GM23338 (cell line): Measurements from ENCODE around the gene PIMREG. TPM values are rescaled to one million over a fixed set of nuclear protein-coding genes. Genes with fewer than 3 reads are reported as not detected.

ENCODE experiments used
- ATAC-seq: fragments of 200-7000 bp; cut with Tn5 transposase; 3 replicates; pipeline ENCODE4 v1.9.1; 2020
- DNase-seq: peaks from one replicate; pipeline ENCODE4 v3.0.0-alpha.2; 2015; ENCODE audit warnings: low spot score
- H2AFZ ChIP-seq: fragments of 200-600 bp; sonication (generic); 2 replicates; pipeline ENCODE4 v1.8.0; 2016; ENCODE audit warnings: antibody characterized with exemption, mild to moderate bottlenecking, moderate library complexity
- H3F3A ChIP-seq: fragments of 200-600 bp; sonication (generic); replicated peaks from 2 replicates; pipeline ENCODE4 v1.8.0; 2017; ENCODE audit warnings: antibody characterized with exemption, mixed run types, low read depth
- H3K27ac ChIP-seq: fragments of 200-600 bp; sonication (generic); 2 replicates; pipeline ENCODE4 v1.6.1; 2016; ENCODE audit warnings: low read depth
- H3K27me3 ChIP-seq: fragments of 200-600 bp; sonication (generic); 2 replicates; pipeline ENCODE4 v1.8.0; 2016; ENCODE audit warnings: mild to moderate bottlenecking, mixed run types, moderate library complexity; ENCODE audit not compliant: insufficient read depth
- H3K36me3 ChIP-seq: fragments of 200-600 bp; sonication (generic); 2 replicates; pipeline ENCODE4 v1.8.0; 2016; ENCODE audit warnings: mild to moderate bottlenecking; ENCODE audit not compliant: insufficient read depth
- H3K4me1 ChIP-seq: fragments of 200-600 bp; sonication (generic); 2 replicates; pipeline ENCODE4 v1.8.0; 2016; ENCODE audit warnings: mild to moderate bottlenecking, moderate library complexity; ENCODE audit not compliant: insufficient read depth
- H3K4me2 ChIP-seq: fragments of 200-600 bp; sonication (generic); 2 replicates; pipeline ENCODE4 v1.7.1; 2017; ENCODE audit warnings: mixed run types
- H3K4me3 ChIP-seq: fragments of 200-600 bp; sonication (generic); 2 replicates; pipeline ENCODE4 v1.6.1; 2016; ENCODE audit warnings: mixed run types
- H3K79me2 ChIP-seq: fragments of 200-600 bp; sonication (generic); replicated peaks from 2 replicates; pipeline ENCODE4 v1.8.0; 2017; ENCODE audit warnings: mild to moderate bottlenecking; ENCODE audit not compliant: insufficient read depth
- H3K9me2 ChIP-seq: fragments of 200-600 bp; sonication (generic); 2 replicates; pipeline ENCODE4 v1.8.0; 2017; ENCODE audit not compliant: insufficient read depth
- H4K20me1 ChIP-seq: fragments of 200-600 bp; sonication (generic); replicated peaks from 2 replicates; pipeline ENCODE4 v1.8.0; 2017; ENCODE audit warnings: mild to moderate bottlenecking; ENCODE audit not compliant: insufficient read depth
- H3K27ac Mint-ChIP-seq: 2 replicates; pipeline ENCODE4 v1.8.0; 2020; ENCODE audit warnings: inconsistent platforms, mild to moderate bottlenecking, moderate library complexity, mixed read lengths
- H3K27me3 Mint-ChIP-seq: 3 replicates; pipeline ENCODE4 v1.8.0; 2022; ENCODE audit warnings: low read depth, mild to moderate bottlenecking, moderate library complexity, mixed read lengths, inconsistent platforms; ENCODE audit not compliant: insufficient read depth, poor library complexity
- H3K36me3 Mint-ChIP-seq: 3 replicates; pipeline ENCODE4 v1.8.0; 2021; ENCODE audit warnings: low read depth, mild to moderate bottlenecking, inconsistent platforms, moderate library complexity, mixed read lengths
- H3K4me1 Mint-ChIP-seq: 3 replicates; pipeline ENCODE4 v1.8.0; 2020; ENCODE audit warnings: mild to moderate bottlenecking, inconsistent platforms, mixed read lengths
- H3K4me3 Mint-ChIP-seq: 3 replicates; pipeline ENCODE4 v1.8.0; 2021; ENCODE audit warnings: moderate library complexity, mild to moderate bottlenecking, inconsistent platforms, mixed read lengths
- H3K9me3 Mint-ChIP-seq: 3 replicates; pipeline ENCODE4 v1.8.0; 2020; ENCODE audit warnings: moderate library complexity, mild to moderate bottlenecking, inconsistent platforms, mixed read lengths
- CREB1 ChIP-seq: fragments of 250-450 bp; sonication (Bioruptor Pico); IDR thresholded peaks from 2 replicates; pipeline ENCODE4 v1.5.0; 2020; ENCODE audit warnings: low read depth, mild to moderate bottlenecking, moderate library complexity
- EZH2 ChIP-seq: fragments of 200-600 bp; sonication (generic); IDR thresholded peaks from one replicate; pipeline ENCODE4 v1.8.0; 2017; ENCODE audit warnings: antibody characterized with exemption, mild to moderate bottlenecking, low read depth; ENCODE audit not compliant: unreplicated experiment
- EZH2phosphoT487 ChIP-seq: fragments of 200-600 bp; sonication (generic); IDR thresholded peaks from one replicate; pipeline ENCODE4 v1.8.1; 2018; ENCODE audit warnings: antibody characterized with exemption; ENCODE audit not compliant: unreplicated experiment
- JUNB ChIP-seq: IDR thresholded peaks from one replicate; pipeline ENCODE4 v1.6.1; 2016; ENCODE audit warnings: antibody characterized with exemption; ENCODE audit not compliant: unreplicated experiment
- NANOG ChIP-seq: IDR thresholded peaks from 2 replicates; pipeline ENCODE4 v1.6.1; 2016; ENCODE audit warnings: antibody characterized with exemption, borderline replicate concordance
- POLR2AphosphoS5 ChIP-seq: IDR thresholded peaks from 2 replicates; pipeline ENCODE4 v1.6.1; 2016; ENCODE audit warnings: antibody characterized with exemption, low read depth
- STAT1 ChIP-seq: IDR thresholded peaks from one replicate; pipeline ENCODE4 v1.6.1; 2016; ENCODE audit warnings: antibody characterized with exemption; ENCODE audit not compliant: unreplicated experiment
- ZNF114 ChIP-seq: fragments of 250-450 bp; sonication (Bioruptor Pico); IDR thresholded peaks from 2 replicates; pipeline ENCODE4 v1.5.0; 2020; ENCODE audit warnings: mild to moderate bottlenecking, moderate library complexity
- ZNF331 ChIP-seq: fragments of 250-450 bp; sonication (Bioruptor Pico); IDR thresholded peaks from 2 replicates; pipeline ENCODE4 v1.5.0; 2020; ENCODE audit warnings: low read depth, mild to moderate bottlenecking, moderate library complexity
- polyA plus RNA-seq: library from polyadenylated mRNA; unstranded; fragments of >200 nt; fragmentation: Nextera tagmentation; extraction: Ambion mirVana; gene quantifications from 2 replicates; pipeline ENCODE4 v1.2.1, GENCODE V29; 2016
- total RNA-seq: library from RNA; depleted of rRNA; stranded (reverse); fragments of >200 nt; shearing (Covaris generic); gene quantifications from 2 replicates; pipeline ENCODE4 v1.2.3, GENCODE V29; 2014
- TF ChIP-seq, protein P1 (sequence below): fragments of 250-450 bp; sonication (Bioruptor Pico); IDR thresholded peaks from 2 replicates; pipeline ENCODE4 v1.5.0; 2020; ENCODE audit warnings: mild to moderate bottlenecking, moderate library complexity
- TF ChIP-seq, protein P2 (sequence below): IDR thresholded peaks from one replicate; pipeline ENCODE4 v1.6.1; 2018; ENCODE audit warnings: antibody characterized with exemption; ENCODE audit not compliant: unreplicated experiment
- TF ChIP-seq, protein P3 (sequence below), 2 experiments: fragments of 200-600 bp in 1 of 2; sonication (generic) in 1 of 2; conservative IDR thresholded peaks; 2 replicates each; pipeline versions ENCODE4 v1.5.1 to v1.6.1; 2016 to 2017; ENCODE audit warnings: antibody characterized with exemption in 2 of 2, low read depth in 2 of 2, mild to moderate bottlenecking in 2 of 2, moderate library complexity in 1 of 2
- TF ChIP-seq, protein P4 (sequence below): IDR thresholded peaks from 2 replicates; pipeline ENCODE4 v1.6.1; 2016; ENCODE audit warnings: antibody characterized with exemption

Gene PIMREG
- total and polyA plus RNA-seq, 2 experiments from 2014 or later: 87.8 to 144 TPM

DNA sequence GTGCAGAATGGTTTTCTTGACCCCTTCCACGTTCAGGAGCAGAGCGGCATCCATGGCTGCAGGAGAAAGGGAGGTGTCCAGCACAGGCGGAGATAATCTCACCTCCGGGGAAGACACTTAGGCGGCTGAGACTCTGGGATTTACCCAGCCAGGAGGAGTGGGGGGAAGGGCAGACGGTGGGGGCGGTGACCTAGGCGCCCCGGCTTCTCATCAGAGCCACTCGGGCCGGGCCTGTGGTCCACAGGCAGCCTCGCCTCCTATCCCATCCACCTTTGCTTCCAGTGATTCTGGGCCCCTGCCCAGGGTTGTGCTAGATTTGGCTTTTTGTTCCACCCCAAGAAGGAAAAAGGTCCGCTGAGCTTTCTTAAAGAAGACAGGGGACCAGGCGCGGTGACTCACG is 9.2 kb upstream of the PIMREG start, which contains the start of gene AIPL1:
AIPL1 (minus strand) TSS at position 71 of the 400 bp plus-strand sequence; CDS start at position 54, 17 bp downstream.
- Histone ChIP-seq H3K4me3 (no peak within 1 kb of the TSS), H3K36me3 (0 out of 2 replicates have a peak, but pooled peaks cover 3% of the 10 kb centered on the region), H3K27me3 (no peaks in the 10 kb centered on the region), H3K4me2 (0 out of 2 replicates have a peak within 1 kb of the TSS, but pooled peaks have one; percentile 43), H3K79me2 (no peaks in the 10 kb centered on the region), H3K4me1 (peaks cover 19% of the 10 kb centered on the region), H3F3A (no peaks in the 10 kb centered on the region), H3K27ac (no peak within 1 kb of the TSS), H2AFZ (peak within 1 kb of the TSS; percentile 89), H3K9me2 (0 out of 2 replicates have a peak, but pooled peaks cover 3% of the 10 kb centered on the region), H4K20me1 (no peaks in the 10 kb centered on the region)
- Mint-ChIP-seq H3K27ac (0 out of 2 replicates have a peak within 1 kb of the TSS, but pooled peaks have one; percentile 72), H3K9me3 (peaks cover 15% of the 10 kb centered on the region), H3K27me3 (peaks cover 6% of the 10 kb centered on the region), H3K4me3 (no peak within 1 kb of the TSS), H3K4me1 (peaks cover 32% of the 10 kb centered on the region), H3K36me3 (peaks cover 9% of the 10 kb centered on the region; the same call in 2 of the 3 replicates)
- DNase-seq (peak; percentile 44), ATAC-seq (peak; percentile 33)
- TF ChIP-seq ZNF331 (CRISPR knock-in tag) (no peak), STAT1 (no peak), CREB1 (CRISPR knock-in tag) (no peak), NANOG (no peak), EZH2 (no peak), JUNB (no peak), EZH2phosphoT487 (no peak), ZNF114 (CRISPR knock-in tag) (no peak), POLR2AphosphoS5 (no peak)
- TF ChIP-seq, protein P1, sequence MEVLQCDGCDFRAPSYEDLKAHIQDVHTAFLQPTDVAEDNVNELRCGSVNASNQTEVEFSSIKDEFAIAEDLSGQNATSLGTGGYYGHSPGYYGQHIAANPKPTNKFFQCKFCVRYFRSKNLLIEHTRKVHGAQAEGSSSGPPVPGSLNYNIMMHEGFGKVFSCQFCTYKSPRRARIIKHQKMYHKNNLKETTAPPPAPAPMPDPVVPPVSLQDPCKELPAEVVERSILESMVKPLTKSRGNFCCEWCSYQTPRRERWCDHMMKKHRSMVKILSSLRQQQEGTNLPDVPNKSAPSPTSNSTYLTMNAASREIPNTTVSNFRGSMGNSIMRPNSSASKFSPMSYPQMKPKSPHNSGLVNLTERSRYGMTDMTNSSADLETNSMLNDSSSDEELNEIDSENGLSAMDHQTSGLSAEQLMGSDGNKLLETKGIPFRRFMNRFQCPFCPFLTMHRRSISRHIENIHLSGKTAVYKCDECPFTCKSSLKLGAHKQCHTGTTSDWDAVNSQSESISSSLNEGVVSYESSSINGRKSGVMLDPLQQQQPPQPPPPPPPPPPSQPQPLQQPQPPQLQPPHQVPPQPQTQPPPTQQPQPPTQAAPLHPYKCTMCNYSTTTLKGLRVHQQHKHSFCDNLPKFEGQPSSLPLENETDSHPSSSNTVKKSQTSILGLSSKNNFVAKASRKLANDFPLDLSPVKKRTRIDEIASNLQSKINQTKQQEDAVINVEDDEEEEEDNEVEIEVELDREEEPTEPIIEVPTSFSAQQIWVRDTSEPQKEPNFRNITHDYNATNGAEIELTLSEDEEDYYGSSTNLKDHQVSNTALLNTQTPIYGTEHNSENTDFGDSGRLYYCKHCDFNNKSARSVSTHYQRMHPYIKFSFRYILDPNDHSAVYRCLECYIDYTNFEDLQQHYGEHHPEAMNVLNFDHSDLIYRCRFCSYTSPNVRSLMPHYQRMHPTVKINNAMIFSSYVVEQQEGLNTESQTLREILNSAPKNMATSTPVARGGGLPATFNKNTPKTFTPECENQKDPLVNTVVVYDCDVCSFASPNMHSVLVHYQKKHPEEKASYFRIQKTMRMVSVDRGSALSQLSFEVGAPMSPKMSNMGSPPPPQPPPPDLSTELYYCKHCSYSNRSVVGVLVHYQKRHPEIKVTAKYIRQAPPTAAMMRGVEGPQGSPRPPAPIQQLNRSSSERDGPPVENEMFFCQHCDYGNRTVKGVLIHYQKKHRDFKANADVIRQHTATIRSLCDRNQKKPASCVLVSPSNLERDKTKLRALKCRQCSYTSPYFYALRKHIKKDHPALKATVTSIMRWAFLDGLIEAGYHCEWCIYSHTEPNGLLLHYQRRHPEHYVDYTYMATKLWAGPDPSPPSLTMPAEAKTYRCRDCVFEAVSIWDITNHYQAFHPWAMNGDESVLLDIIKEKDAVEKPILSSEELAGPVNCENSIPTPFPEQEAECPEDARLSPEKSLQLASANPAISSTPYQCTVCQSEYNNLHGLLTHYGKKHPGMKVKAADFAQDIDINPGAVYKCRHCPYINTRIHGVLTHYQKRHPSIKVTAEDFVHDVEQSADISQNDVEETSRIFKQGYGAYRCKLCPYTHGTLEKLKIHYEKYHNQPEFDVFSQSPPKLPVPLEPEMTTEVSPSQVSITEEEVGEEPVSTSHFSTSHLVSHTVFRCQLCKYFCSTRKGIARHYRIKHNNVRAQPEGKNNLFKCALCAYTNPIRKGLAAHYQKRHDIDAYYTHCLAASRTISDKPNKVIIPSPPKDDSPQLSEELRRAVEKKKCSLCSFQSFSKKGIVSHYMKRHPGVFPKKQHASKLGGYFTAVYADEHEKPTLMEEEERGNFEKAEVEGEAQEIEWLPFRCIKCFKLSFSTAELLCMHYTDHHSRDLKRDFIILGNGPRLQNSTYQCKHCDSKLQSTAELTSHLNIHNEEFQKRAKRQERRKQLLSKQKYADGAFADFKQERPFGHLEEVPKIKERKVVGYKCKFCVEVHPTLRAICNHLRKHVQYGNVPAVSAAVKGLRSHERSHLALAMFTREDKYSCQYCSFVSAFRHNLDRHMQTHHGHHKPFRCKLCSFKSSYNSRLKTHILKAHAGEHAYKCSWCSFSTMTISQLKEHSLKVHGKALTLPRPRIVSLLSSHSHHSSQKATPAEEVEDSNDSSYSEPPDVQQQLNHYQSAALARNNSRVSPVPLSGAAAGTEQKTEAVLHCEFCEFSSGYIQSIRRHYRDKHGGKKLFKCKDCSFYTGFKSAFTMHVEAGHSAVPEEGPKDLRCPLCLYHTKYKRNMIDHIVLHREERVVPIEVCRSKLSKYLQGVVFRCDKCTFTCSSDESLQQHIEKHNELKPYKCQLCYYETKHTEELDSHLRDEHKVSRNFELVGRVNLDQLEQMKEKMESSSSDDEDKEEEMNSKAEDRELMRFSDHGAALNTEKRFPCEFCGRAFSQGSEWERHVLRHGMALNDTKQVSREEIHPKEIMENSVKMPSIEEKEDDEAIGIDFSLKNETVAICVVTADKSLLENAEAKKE (CRISPR knock-in tag): no peak
- TF ChIP-seq, protein P2, sequence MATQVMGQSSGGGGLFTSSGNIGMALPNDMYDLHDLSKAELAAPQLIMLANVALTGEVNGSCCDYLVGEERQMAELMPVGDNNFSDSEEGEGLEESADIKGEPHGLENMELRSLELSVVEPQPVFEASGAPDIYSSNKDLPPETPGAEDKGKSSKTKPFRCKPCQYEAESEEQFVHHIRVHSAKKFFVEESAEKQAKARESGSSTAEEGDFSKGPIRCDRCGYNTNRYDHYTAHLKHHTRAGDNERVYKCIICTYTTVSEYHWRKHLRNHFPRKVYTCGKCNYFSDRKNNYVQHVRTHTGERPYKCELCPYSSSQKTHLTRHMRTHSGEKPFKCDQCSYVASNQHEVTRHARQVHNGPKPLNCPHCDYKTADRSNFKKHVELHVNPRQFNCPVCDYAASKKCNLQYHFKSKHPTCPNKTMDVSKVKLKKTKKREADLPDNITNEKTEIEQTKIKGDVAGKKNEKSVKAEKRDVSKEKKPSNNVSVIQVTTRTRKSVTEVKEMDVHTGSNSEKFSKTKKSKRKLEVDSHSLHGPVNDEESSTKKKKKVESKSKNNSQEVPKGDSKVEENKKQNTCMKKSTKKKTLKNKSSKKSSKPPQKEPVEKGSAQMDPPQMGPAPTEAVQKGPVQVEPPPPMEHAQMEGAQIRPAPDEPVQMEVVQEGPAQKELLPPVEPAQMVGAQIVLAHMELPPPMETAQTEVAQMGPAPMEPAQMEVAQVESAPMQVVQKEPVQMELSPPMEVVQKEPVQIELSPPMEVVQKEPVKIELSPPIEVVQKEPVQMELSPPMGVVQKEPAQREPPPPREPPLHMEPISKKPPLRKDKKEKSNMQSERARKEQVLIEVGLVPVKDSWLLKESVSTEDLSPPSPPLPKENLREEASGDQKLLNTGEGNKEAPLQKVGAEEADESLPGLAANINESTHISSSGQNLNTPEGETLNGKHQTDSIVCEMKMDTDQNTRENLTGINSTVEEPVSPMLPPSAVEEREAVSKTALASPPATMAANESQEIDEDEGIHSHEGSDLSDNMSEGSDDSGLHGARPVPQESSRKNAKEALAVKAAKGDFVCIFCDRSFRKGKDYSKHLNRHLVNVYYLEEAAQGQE: no peak
- TF ChIP-seq, protein P3, sequence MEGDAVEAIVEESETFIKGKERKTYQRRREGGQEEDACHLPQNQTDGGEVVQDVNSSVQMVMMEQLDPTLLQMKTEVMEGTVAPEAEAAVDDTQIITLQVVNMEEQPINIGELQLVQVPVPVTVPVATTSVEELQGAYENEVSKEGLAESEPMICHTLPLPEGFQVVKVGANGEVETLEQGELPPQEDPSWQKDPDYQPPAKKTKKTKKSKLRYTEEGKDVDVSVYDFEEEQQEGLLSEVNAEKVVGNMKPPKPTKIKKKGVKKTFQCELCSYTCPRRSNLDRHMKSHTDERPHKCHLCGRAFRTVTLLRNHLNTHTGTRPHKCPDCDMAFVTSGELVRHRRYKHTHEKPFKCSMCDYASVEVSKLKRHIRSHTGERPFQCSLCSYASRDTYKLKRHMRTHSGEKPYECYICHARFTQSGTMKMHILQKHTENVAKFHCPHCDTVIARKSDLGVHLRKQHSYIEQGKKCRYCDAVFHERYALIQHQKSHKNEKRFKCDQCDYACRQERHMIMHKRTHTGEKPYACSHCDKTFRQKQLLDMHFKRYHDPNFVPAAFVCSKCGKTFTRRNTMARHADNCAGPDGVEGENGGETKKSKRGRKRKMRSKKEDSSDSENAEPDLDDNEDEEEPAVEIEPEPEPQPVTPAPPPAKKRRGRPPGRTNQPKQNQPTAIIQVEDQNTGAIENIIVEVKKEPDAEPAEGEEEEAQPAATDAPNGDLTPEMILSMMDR (conservative IDR thresholded peaks at IDR 0.05; ENCODE audit: low read depth in 2 of 2): no peak
- TF ChIP-seq, protein P4, sequence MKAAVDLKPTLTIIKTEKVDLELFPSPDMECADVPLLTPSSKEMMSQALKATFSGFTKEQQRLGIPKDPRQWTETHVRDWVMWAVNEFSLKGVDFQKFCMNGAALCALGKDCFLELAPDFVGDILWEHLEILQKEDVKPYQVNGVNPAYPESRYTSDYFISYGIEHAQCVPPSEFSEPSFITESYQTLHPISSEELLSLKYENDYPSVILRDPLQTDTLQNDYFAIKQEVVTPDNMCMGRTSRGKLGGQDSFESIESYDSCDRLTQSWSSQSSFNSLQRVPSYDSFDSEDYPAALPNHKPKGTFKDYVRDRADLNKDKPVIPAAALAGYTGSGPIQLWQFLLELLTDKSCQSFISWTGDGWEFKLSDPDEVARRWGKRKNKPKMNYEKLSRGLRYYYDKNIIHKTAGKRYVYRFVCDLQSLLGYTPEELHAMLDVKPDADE: no peak
